Esophagus muscularis mucosa (tissue), 4 donors: ENCODE measurements around the gene FKBP8.

Experiments
- EP300 ChIP-seq: sonication (generic); formaldehyde crosslinking; IDR thresholded peaks from one replicate; pipeline ENCODE4 v1.6.1; 2017; ENCODE audit warnings: antibody characterized with exemption
- POLR2A ChIP-seq: fragments of 450-650 bp; IDR thresholded peaks from one replicate; pipeline ENCODE4 v1.6.1; 2017; ENCODE audit warnings: antibody characterized with exemption, moderate library complexity, mild to moderate bottlenecking, low read depth
- POLR2AphosphoS5 ChIP-seq, 2 donors: sonication (generic); formaldehyde crosslinking; IDR thresholded peaks; one replicate each; pipeline ENCODE4 v1.6.1; 2017; ENCODE audit warnings: antibody characterized with exemption in 2 of 2
- TF ChIP-seq, protein P1 (sequence below), 3 experiments: fragments of 200-600 bp in 2 of 3; fragments of 450-650 bp in 1 of 3; sonication (generic) in 2 of 3; IDR thresholded peaks; one replicate each; pipeline ENCODE4 v1.5.1; 2017 to 2019; ENCODE audit warnings: antibody characterized with exemption in 3 of 3, mild to moderate bottlenecking in 2 of 3, moderate library complexity in 1 of 3

DNA sequence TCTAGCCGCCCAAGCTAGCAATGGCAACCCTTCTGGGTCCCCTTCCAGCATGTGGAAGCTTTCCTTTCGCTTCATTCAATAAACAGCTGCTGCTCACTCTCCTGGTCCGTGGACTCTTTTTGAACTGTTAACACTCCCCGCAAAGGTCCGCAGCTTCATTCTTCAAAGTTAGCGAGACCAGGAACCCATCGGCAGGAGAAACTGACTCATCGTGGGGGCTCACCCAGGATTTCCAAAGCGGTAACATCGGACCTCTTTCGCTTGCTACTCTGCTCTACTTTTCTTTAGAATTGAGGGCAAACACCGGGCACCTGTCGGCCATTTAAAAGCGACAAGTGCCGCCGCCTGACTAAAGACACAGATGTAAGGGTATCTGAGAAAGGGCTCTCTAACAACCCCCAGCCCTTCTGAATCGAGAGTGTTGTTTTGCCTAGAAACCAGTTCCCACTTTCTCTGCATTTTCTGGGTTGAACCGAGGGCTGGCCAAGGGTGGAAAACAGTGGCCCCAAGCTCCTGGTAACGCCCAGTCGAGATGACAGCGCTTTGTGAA lies 34.1 kb upstream of the FKBP8 start:
- TF ChIP-seq, protein P1, sequence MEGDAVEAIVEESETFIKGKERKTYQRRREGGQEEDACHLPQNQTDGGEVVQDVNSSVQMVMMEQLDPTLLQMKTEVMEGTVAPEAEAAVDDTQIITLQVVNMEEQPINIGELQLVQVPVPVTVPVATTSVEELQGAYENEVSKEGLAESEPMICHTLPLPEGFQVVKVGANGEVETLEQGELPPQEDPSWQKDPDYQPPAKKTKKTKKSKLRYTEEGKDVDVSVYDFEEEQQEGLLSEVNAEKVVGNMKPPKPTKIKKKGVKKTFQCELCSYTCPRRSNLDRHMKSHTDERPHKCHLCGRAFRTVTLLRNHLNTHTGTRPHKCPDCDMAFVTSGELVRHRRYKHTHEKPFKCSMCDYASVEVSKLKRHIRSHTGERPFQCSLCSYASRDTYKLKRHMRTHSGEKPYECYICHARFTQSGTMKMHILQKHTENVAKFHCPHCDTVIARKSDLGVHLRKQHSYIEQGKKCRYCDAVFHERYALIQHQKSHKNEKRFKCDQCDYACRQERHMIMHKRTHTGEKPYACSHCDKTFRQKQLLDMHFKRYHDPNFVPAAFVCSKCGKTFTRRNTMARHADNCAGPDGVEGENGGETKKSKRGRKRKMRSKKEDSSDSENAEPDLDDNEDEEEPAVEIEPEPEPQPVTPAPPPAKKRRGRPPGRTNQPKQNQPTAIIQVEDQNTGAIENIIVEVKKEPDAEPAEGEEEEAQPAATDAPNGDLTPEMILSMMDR (IDR thresholded peaks at IDR 0.05) = no peak
- TF ChIP-seq POLR2A (no peak), EP300 (no peak), POLR2AphosphoS5 (IDR thresholded peaks at IDR 0.05) (no peak)
